ENCODE data around the gene TNIP1.

The TNIP1 gene

GRCh38 chr5:150999704-151000442 is 81.0 kb downstream of the TNIP1 start:
- DNase-seq: no peak

- no peak for DNase-seq
Observed at GRCh38 chr5:150993826-150994412, 86.9 kb downstream of the TNIP1 start.

- no peak for DNase-seq
Observed at GRCh38 chr5:150993422-150993821, 87.4 kb downstream of the TNIP1 start.

DNA sequence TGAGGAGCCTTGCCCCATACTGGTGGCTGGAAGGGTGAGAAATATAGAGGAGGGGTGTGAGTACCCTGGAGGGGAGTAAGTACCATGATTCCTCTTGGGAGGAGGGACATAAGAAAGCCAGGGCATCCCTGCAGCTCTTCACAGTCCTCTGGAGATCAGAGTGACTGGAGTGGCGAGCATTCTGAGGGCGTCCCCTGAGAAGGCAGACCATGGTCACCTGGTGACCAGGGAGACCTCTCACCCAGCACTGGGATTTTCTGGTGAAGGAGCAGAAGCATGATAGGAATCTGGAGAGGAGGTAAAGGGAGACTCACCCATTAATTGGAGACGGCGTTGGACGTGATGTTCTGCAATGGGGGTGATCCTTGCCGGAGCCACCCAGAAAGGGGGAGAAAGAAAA is 88.1 kb downstream of the TNIP1 start:
- no peak for DNase-seq

- DNase-seq: no peak
Observed at GRCh38 chr5:150989695-150990094, 91.1 kb downstream of the TNIP1 start.

DNA sequence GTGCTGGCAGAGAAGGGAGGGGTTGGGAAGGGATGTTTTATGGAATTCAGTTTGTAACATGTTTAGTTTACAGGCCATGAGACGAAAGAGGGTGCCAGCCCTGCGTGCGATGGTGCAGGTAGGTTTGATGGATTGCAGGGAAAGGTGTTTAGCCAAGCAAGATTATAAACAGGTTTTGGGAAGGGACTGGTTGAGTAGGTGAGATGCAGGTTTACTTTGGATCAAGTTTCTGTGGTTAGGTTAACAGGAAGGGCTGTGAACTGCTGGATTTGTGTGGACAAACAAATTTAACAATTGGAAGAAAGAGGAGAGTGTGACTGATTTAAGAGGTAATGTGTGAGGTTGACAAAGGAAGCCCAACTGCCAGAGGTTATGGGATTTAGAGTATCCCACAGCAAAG is 93.1 kb downstream of the TNIP1 start:
- DNase-seq: no peak

Measured in suppressor macrophage (primary cell).